NCI-H146 (cell line): ENCODE data around the gene SLC12A3.
"Not testable (repeated sequence)": the region's sequence is repeated elsewhere in the genome, so short reads cannot be mapped to it uniquely, and the experiment has no call there.

Source experiments
- DNase-seq: peaks from one replicate; lab custom pipeline; 2025; lab: John Stamatoyannopoulos, UW

Gene SLC12A3

GRCh38 chr16:56923481-56924091 is 58.6 kb downstream of the SLC12A3 start:
- DNase-seq: no peak

DNA sequence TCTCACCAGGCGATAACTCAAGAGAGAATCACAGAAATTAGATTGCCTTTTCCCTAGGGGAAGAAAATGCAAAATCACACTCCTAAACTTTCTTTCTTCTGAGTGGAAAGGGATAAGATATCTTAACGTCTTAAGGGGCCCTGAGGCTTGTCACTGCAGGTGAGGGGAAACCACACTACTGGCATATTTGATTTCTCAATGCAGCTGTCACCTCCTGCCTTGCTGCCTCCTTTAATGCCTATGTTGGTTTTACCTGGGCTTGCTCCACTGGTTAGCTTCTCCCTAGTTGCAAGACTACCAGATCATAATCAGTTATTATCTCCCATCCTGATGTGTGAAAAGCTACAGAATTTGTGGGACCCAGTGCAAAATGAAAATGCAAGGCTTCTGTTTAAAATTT is 62.5 kb downstream of the SLC12A3 start:
- no peak for DNase-seq

DNA sequence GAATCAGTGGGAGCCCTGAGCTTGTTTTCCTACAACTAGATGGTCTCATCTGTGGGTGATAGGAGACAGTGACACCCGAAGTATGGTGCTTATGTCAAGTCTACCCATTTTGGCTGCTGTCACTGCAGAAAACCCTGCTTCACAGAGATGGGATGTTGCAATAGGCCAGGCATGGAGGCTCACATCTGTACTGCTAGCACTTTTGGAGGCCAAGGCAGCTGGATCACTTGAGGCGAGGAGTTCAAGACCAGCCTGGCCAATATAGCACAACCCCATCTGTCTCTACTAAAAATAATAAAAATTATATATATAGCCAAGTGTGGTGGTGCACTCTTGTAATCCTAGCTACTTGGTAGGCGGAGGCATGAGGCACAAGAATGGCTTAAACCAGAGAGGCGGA is 64.6 kb downstream of the SLC12A3 start:
- no peak for DNase-seq

- DNase-seq: peak; percentile 80
These were observed 65.7 kb downstream of the SLC12A3 start for GRCh38 chr16:56930486-56931270.

- DNase-seq: no peak
These were observed 66.4 kb downstream of the SLC12A3 start for GRCh38 chr16:56931271-56931891.

DNA sequence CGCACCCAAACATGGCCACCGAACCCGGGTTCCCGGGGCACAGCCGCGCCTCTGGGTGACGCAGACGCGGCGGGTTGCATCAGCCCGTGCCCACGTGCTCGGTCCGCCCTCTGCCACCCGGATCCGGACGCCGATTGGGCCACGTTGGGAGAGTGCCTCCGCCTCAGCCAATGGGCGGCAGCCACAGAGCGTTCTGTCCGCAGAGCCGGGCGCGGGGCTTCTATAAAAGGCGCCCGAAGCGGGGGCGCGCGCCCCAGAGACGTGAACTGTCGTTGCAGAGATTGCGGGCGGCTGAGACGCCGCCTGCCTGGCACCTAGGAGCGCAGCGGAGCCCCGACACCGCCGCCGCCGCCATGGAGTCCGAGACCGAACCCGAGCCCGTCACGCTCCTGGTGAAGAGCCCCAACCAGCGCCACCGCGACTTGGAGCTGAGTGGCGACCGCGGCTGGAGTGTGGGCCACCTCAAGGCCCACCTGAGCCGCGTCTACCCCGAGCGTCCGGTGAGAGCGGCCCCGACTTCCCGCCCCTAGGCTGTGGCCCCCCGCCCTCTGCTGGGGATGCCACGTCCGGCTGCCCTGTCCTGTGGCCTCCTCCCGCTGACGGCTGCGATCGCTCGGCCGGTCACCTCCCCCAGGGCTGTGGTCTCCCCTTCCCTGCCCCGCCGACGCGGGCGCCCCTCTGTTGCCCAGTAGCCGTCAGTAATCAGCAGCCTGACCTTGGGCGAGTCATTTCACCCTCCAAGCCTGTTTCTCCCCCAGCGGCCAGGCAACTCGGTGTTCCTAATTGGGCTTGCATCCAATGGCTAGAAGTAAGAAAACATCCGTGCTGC is 67.1 kb downstream of the SLC12A3 start, which contains the start of gene HERPUD1:
HERPUD1 (plus strand) TSS at position 251 of the 829 bp plus-strand sequence; CDS start at position 354, 103 bp downstream.
- peak; percentile 94 for DNase-seq

DNA sequence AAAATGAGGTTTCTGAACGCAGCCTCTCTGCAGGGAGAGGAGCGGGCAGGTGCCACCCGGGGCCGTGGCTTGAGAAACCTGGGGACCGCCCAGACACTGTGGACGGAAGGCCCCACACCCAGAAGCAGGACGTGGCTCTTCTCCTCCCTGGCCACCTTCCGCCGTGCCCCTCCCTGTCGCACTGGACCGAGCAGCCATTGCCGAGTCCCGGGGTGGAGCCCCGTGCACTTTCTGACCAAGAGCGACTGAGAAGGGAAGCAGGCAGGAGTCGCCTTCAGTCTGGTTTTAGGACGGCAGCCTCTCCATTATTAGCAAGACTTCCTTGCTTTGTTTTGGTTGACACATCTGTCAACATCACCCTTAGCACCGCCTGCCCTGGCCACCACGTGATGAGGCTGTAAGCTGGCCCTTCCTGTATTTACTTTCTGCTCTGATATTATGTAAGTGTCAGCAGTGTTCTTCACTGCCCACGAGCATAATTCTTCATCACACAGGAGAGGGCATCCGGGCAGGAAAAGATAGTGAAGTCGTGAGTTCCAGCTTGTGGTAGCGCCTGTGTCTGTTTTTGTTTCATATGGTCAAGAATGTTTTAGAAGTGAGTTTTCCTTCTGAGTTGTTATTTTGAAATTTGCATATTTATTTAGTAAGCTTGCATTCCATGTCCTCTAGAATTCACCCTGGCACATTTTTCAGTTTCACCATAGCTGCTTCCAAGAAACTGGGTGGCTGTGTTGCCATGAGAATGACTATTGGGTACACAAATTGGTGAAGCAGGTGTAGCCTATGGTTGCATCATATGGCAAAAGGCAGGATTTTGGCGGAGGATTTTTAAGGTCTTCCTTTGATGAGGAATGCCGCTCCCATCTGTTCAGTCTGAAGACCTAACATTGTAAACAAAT is 68.0 kb downstream of the SLC12A3 start:
- peak; percentile 62 for DNase-seq

GRCh38 chr16:56933828-56934598 is 69.0 kb downstream of the SLC12A3 start:
- DNase-seq: no peak

DNA sequence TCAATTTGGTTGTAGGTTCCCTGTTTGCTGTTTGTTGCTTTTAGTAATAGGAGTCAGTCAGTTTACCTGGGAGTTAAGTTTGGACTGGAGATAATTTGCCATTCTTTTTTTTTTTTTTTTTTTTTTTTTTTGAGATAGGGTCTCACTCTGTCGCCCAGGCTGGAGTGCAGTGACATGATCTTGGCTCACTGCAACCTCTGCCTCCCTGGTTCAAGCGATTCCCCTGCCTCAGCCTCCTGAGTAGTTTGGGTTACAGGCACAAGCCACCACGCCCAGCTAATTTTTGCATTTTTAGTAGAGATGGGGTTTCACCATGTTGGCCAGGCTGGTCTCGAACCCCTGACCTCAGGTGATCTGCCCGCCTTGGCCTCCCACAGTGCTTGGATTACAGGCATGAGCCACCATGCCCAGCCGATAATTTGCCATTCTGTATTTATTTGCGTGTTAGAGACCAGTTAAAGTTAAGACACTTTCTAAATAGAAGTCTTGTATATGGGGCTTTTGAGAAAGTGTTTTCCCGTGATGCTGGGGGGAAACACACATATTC is 69.7 kb downstream of the SLC12A3 start:
- DNase-seq: not testable (repeated sequence)

GRCh38 chr16:56935201-56935600 is 70.2 kb downstream of the SLC12A3 start:
- no peak for DNase-seq

DNA sequence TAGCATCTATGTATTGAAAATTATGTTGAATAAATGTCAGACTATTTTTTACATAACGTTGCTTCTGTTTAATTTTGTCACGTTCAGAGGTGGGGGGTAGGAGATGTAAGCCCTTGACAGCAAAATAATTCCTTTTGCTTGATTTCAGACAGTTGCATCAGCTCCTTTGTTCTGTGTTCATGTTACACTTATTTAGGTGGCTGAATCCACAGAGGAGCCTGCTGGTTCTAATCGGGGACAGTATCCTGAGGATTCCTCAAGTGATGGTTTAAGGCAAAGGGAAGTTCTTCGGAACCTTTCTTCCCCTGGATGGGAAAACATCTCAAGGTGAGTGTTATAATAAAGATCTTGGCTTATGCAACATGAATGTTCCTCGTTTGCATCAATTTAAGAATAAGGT is 71.5 kb downstream of the SLC12A3 start:
- DNase-seq: no peak

GRCh38 chr16:56936950-56937349 is 71.9 kb downstream of the SLC12A3 start:
- no peak for DNase-seq

DNA sequence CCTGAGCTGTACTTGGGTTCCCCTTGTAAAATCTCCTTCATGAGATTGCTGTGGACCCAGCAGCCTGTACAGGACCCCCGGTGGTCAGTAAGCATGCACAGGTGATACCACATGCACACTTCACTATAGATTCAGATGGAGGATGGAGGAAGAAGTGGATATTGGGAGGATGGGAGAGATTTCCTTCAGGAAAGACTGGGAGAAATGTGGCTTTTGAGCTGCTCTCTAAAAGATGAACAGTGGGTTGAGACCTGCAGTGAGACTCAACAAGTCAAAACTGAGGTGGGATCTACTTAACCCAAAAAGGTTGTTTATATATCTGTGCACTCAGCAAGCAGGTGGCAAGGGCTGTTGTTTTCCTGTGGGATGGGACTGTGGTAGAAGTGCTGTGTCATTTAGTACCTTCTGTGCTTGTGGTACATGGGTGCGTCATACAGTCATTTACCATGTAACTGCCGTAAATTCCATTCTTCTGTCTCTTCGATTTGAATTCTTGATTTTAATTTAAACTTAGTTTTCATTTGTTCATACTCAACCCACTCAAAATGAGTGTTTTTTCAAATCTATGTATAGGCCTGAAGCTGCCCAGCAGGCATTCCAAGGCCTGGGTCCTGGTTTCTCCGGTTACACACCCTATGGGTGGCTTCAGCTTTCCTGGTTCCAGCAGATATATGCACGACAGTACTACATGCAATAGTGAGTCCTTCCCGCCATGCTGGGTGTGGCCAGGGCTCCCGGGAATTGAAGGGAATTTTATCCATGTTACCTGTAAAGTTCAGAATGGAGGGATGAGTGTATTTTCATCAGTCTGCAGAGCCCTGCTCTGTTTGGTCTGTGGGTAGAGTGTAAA is 73.9 kb downstream of the SLC12A3 start:
- DNase-seq: no peak

GRCh38 chr16:56939801-56940200 is 74.8 kb downstream of the SLC12A3 start:
- DNase-seq: peak; percentile 42

- no peak for DNase-seq
These were observed 76.1 kb downstream of the SLC12A3 start for GRCh38 chr16:56941092-56941491.

GRCh38 chr16:56941856-56942331 is 76.9 kb downstream of the SLC12A3 start:
- DNase-seq: no peak

GRCh38 chr16:56943761-56944375 is 78.9 kb downstream of the SLC12A3 start:
- no peak for DNase-seq
